HepG2 (cell line): ENCODE results near the gene IFI27. TPM values are rescaled to one million over a fixed set of nuclear protein-coding genes. Genes with fewer than 3 reads are reported as not detected.

Source experiments
- ATAC-seq: fragments of 200-7000 bp; cut with Tn5 transposase; 3 replicates; pipeline ENCODE4 v1.9.1; 2020; ENCODE audit warnings: mild to moderate bottlenecking, moderate library complexity
- BruUV-seq: library from RNA; stranded (reverse); fragments of 400-500 nt; replicated peaks from 2 replicates; lab custom pipeline; 2021; lab: Mats Ljungman, UMichigan
- CTCF ChIA-PET: fragments of 300-600 bp; formaldehyde crosslinking; extraction: SDS; loops from one replicate; lab custom pipeline; 2021; ENCODE audit warnings: low total read pairs, inconsistent platforms, low intra/inter-chr PET ratio; lab: Yijun Ruan, JAX
- POLR2A ChIA-PET: fragments of 350-600 bp; sonication (Branson Sonifier 250); formaldehyde crosslinking; loops from one replicate; lab custom pipeline; 2020; ENCODE audit warnings: antibody characterized with exemption, inconsistent platforms; lab: Yijun Ruan, JAX
- DNase-seq: peaks from one replicate; pipeline ENCODE4 v3.0.0-alpha.2; 2015; ENCODE audit warnings: low spot score
- FAIRE-seq: peaks from 3 replicates; lab custom pipeline; 2011; peaks lifted over from hg19 to GRCh38; lab: Jason Lieb, UNC
- H2AFZ ChIP-seq: one replicate; pipeline ENCODE4 v1.6.1; 2011; ENCODE audit warnings: low read length, inconsistent platforms
- H3K27ac ChIP-seq: fragments of 300-600 bp; 3 replicates; pipeline ENCODE4 v1.8.0; 2011; ENCODE audit warnings: mixed run types, mild to moderate bottlenecking, mixed read lengths, low read length, inconsistent platforms; ENCODE audit not compliant: insufficient read depth; ENCODE audit errors: extremely low read length
- H3K27me3 ChIP-seq, 2 experiments: fragments of 200-600 bp in 1 of 2; 2 replicates in 1 of 2; 3 replicates in 1 of 2; pipeline versions ENCODE4 v1.6.0 to v1.8.0; 2011; ENCODE audit warnings: low read length in 2 of 2, mild to moderate bottlenecking in 2 of 2, moderate library complexity in 2 of 2, inconsistent platforms in 1 of 2; ENCODE audit not compliant: insufficient read depth in 2 of 2, control insufficient read depth in 1 of 2
- H3K36me3 ChIP-seq, 2 experiments: fragments of 200-600 bp in 1 of 2; replicated peaks in 1 of 2; 2 replicates in 1 of 2; 3 replicates in 1 of 2; pipeline versions ENCODE4 v1.5.1 to v1.8.0; 2011; ENCODE audit warnings: low read length in 2 of 2, inconsistent platforms in 1 of 2; ENCODE audit not compliant: insufficient read depth in 2 of 2, control insufficient read depth in 1 of 2
- H3K4me1 ChIP-seq: 2 replicates; pipeline ENCODE4 v1.5.1; 2012; ENCODE audit warnings: low read length, inconsistent platforms; ENCODE audit not compliant: insufficient read depth
- H3K4me2 ChIP-seq: 2 replicates; pipeline ENCODE4 v1.6.0; 2011; ENCODE audit warnings: low read depth, low read length, inconsistent platforms
- H3K4me3 ChIP-seq, 3 experiments: fragments of 200-600 bp in 1 of 3; sonication (generic), shearing (Covaris generic) in 1 of 3; replicated peaks in 1 of 3; 2 replicates each; pipeline ENCODE4 v1.5.1; 2011 to 2016; ENCODE audit warnings: low read length in 3 of 3, inconsistent platforms in 2 of 3, low read depth in 2 of 3, mild to moderate bottlenecking in 2 of 3, control low read depth in 1 of 3, mixed read lengths in 1 of 3; ENCODE audit not compliant: insufficient read depth in 1 of 3
- H3K79me2 ChIP-seq: one replicate; pipeline ENCODE4 v1.6.1; 2011; ENCODE audit warnings: low read length, inconsistent platforms; ENCODE audit not compliant: insufficient read depth
- H3K9ac ChIP-seq: 2 replicates; pipeline ENCODE4 v1.6.0; 2011; ENCODE audit warnings: mild to moderate bottlenecking, low read depth, low read length, inconsistent platforms; ENCODE audit not compliant: insufficient read depth
- H3K9me3 ChIP-seq: 2 replicates; pipeline ENCODE4 v1.5.1; 2012; ENCODE audit warnings: mild to moderate bottlenecking, low read length
- H4K20me1 ChIP-seq: 2 replicates; pipeline ENCODE4 v1.6.0; 2011; ENCODE audit warnings: inconsistent platforms, mild to moderate bottlenecking, low read length, moderate library complexity; ENCODE audit not compliant: insufficient read depth
- JUNB ChIP-seq: sonication (generic); formaldehyde crosslinking; IDR thresholded peaks from 2 replicates; pipeline ENCODE4 v1.8.0; 2022; ENCODE audit warnings: missing genetic modification reagents, mild to moderate bottlenecking, borderline replicate concordance
- NR3C1 ChIP-seq: sonication (generic); formaldehyde crosslinking; IDR thresholded peaks from 2 replicates; pipeline ENCODE4 v1.4.0; 2020; ENCODE audit warnings: missing genetic modification reagents
- SP1 ChIP-seq, 2 experiments: fragments of 450-650 bp in 1 of 2; sonication (generic) in 1 of 2; formaldehyde crosslinking in 1 of 2; IDR thresholded peaks; 2 replicates each; pipeline versions ENCODE4 v1.4.0 to v1.6.1; 2016 to 2020; ENCODE audit warnings: missing genetic modification reagents in 1 of 2
- ZFYVE20 ChIP-seq: sonication (generic); formaldehyde crosslinking; IDR thresholded peaks from 2 replicates; pipeline ENCODE4 v1.8.0; 2023; ENCODE audit warnings: low read depth, mild to moderate bottlenecking, moderate library complexity, missing genetic modification reagents, borderline replicate concordance
- WGBS: methylation state at CpG from one replicate; pipeline ENCODE4 v1.1.6; 2017; ENCODE audit warnings: low lambda C conversion rate; 5-methylcytosine and 5-hydroxymethylcytosine counted together
- in situ Hi-C: cut with HindIII; loops from 2 replicates; pipeline ENCODE4 v1.10.0; 2017; ENCODE audit warnings: low pct_unique_long_range_greater_than_20kb; ENCODE audit not compliant: extremely low pct_ligation_motif_present
- intact Hi-C: fragments of 100-400 bp; cut with micrococcal nuclease; formaldehyde crosslinking; loops from one replicate; pipeline ENCODE4 v1.10.0; 2022; ENCODE audit not compliant: unreplicated experiment
- polyA plus RNA-seq, 8 experiments: library from polyadenylated mRNA; depleted of rRNA in 3 of 8; stranded (reverse) in 7 of 8; unstranded in 1 of 8; fragments of >200 nt; fragmentation: Illumina TruSeq in 4 of 8; extraction: Trizol in 4 of 8; gene quantifications; 2 replicates each; pipeline versions ENCODE4 v1.2.1 to v1.2.3, GENCODE V29; 2011 to 2016; ENCODE audit warnings: low read depth in 4 of 8, missing spikeins in 1 of 8, mixed read lengths in 1 of 8; ENCODE audit not compliant: insufficient read depth in 1 of 8
- total RNA-seq, 5 experiments: library from RNA; depleted of rRNA; stranded (reverse); fragments of >200 nt; fragmentation: Illumina TruSeq; extraction: Trizol; gene quantifications; 2 replicates each; pipeline ENCODE4 v1.2.3, GENCODE V29; 2016; ENCODE audit warnings: low read depth in 1 of 5
- TF ChIP-seq, protein P1 (sequence below): sonication (generic); formaldehyde crosslinking; IDR thresholded peaks from 2 replicates; pipeline ENCODE4 v1.5.1; 2020; ENCODE audit warnings: mild to moderate bottlenecking, missing genetic modification reagents

The IFI27 gene
- total and polyA plus RNA-seq, 2 of the 13 experiments (the other 11 are each of a cell fraction or from before 2014, with no cell fraction given): 1.2 to 1.7 TPM

GRCh38 chr14:94120667-94121340, 10.3 kb downstream of the IFI27 start:
- CTCF ChIA-PET: no interaction called here
- H3K27ac ChIP-seq: no peak overlapping the region
- H3K9me3 ChIP-seq: no peaks in the 10 kb centered on the region
- in situ Hi-C loops: no loop called here
- POLR2A ChIA-PET: no interaction called here
- H3K36me3 ChIP-seq: no peaks in the 10 kb centered on the region
- FAIRE-seq (no peak), DNase-seq (no peak), ATAC-seq (no peak)
- H3K9ac ChIP-seq: no peak overlapping the region
- intact Hi-C loops: no loop called here
- H4K20me1 ChIP-seq: no peaks in the 10 kb centered on the region
- no peak overlapping the region for H2AFZ ChIP-seq
- H3K4me1 ChIP-seq: peaks cover 21% of the 10 kb centered on the region
- TF ChIP-seq JUNB (CRISPR knock-in tag) (no peak), ZFYVE20 (CRISPR knock-in tag) (no peak), NR3C1 (no peak), SP1 (IDR thresholded peaks at IDR 0.05) (no peak), SP1 (CRISPR knock-in tag; IDR thresholded peaks at IDR 0.05) (no peak)
- TF ChIP-seq, protein P1, sequence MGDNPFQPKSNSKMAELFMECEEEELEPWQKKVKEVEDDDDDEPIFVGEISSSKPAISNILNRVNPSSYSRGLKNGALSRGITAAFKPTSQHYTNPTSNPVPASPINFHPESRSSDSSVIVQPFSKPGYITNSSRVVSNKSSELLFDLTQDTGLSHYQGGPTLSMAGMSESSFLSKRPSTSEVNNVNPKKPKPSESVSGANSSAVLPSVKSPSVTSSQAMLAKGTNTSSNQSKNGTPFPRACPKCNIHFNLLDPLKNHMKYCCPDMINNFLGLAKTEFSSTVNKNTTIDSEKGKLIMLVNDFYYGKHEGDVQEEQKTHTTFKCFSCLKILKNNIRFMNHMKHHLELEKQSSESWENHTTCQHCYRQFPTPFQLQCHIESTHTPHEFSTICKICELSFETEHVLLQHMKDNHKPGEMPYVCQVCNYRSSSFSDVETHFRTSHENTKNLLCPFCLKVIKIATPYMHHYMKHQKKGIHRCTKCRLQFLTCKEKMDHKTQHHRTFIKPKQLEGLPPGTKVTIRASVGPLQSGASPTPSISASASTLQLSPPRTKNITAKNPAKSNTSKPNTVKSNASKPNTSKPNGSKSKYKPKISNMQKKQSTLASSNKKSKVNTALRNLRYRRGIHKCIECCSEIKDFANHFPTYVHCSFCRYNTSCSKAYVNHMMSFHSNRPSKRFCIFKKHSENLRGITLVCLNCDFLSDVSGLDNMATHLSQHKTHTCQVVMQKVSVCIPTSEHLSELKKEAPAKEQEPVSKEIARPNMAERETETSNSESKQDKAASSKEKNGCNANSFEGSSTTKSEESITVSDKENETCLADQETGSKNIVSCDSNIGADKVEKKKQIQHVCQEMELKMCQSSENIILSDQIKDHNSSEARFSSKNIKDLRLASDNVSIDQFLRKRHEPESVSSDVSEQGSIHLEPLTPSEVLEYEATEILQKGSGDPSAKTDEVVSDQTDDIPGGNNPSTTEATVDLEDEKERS: no peak
- H3K27me3 ChIP-seq: peaks cover 2 to 31% of the 10 kb centered on the region in 2 experiments; a peak in 3 of 5 replicates
- H3K4me2 ChIP-seq: no peak overlapping the region
- no TSS peak for BruUV-seq
- no peak overlapping the region for H3K4me3 ChIP-seq
- WGBS: 40% methylated on average over 5 of the region's 5 CpGs
- H3K79me2 ChIP-seq: no peaks in the 10 kb centered on the region
